ENCODE results near the gene CST7. TPM values are rescaled to one million over a fixed set of nuclear protein-coding genes. Genes with fewer than 3 reads are reported as not detected.

Gene CST7
- total RNA-seq, 2 donors from 2014 or later: 5.4 to 10.9 TPM

DNA sequence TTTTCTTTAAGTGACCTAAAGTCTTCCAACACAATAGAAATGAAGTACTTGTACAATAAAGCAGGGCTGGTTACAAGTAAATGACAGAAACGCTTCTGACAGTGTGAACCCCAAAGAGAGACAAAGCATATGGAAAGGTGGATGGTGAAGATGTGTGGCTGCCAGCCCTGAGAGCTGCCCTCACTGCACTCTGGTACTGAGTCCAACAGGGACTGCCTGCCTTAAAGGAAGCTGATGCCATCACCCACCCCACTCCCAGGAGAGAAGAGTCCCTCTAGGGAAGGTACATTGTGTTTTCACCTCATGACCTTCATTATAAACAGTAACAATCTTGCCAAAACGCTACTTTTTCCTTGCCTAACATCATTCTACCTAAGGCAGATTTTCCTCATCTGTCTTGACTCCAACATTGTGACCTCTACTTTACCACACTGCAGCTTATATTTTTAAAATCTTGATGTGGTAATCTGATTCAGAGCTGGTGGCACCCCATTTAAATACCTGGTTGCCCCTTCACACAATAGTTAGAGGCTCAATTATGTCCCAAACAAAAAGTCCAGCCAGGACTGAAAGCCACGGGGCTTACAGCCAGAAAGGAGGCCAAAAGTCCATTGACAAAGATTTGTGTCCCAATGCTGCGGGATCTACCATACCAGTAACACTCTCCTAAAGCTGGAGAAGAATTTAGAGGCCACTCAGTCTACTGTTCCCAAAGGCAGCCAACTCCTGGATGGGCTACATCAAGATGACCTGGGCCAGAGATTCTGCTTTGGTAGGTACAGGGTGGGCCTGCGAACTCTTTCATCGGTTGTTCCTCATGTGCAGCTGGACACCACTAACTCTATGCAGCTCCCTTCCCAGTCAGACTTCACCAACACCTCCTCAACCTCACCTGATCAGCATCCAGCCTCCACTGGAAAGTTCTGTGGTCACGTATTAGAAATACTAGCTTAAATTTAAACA is 39.1 kb downstream of the CST7 start:
- Histone ChIP-seq H3K36me3 (no peaks in the 10 kb centered on the region), H3K27me3 (replicated peaks; ENCODE audit: insufficient read depth) (no peaks in the 10 kb centered on the region), H3K27ac (no peak overlapping the region), H3K4me1 (ENCODE audit: control insufficient read depth in 1 of 2, low read depth in 2 of 2) (peaks cover 8 to 16% of the 10 kb centered on the region in 2 donors), H3K4me3 (no peak overlapping the region), H3K9me3 (no peaks in the 10 kb centered on the region)
- no peak for DNase-seq (ENCODE audit: low spot score)
- ATAC-seq (ENCODE audit: insufficient number of reproducible peaks, low FRiP score, low read depth): no peak
- TF ChIP-seq, protein P1, sequence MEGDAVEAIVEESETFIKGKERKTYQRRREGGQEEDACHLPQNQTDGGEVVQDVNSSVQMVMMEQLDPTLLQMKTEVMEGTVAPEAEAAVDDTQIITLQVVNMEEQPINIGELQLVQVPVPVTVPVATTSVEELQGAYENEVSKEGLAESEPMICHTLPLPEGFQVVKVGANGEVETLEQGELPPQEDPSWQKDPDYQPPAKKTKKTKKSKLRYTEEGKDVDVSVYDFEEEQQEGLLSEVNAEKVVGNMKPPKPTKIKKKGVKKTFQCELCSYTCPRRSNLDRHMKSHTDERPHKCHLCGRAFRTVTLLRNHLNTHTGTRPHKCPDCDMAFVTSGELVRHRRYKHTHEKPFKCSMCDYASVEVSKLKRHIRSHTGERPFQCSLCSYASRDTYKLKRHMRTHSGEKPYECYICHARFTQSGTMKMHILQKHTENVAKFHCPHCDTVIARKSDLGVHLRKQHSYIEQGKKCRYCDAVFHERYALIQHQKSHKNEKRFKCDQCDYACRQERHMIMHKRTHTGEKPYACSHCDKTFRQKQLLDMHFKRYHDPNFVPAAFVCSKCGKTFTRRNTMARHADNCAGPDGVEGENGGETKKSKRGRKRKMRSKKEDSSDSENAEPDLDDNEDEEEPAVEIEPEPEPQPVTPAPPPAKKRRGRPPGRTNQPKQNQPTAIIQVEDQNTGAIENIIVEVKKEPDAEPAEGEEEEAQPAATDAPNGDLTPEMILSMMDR (IDR thresholded peaks at IDR 0.05): no peak

DNA sequence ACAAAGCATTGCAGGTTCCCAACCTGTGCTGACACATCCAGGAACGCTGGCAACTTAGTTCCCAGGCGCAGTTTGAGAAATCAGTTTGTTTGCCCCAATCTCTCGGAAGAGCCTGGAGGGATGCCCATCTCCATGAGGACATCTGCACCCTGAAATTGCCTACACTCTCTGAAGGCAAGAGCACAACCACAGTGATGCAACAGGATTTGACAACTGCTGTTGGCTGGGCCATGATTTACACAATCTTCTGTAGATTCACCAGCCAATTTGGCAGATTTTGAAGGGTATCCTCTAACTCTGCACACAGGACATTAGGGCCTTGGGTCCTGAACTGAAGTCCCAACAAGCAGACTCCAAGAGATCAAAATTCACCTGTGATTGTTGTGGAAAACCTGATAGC is 40.1 kb downstream of the CST7 start:
- peaks cover 11 to 24% of the 10 kb centered on the region in 2 donors for H3K4me1 ChIP-seq (ENCODE audit: control insufficient read depth in 1 of 2, low read depth in 2 of 2)
- H3K36me3 ChIP-seq: no peaks in the 10 kb centered on the region
- TF ChIP-seq, protein P1 (IDR thresholded peaks at IDR 0.05): no peak
- ATAC-seq (ENCODE audit: insufficient number of reproducible peaks, low FRiP score, low read depth) (no peak), DNase-seq (ENCODE audit: low spot score) (no peak)
- H3K27me3 ChIP-seq (replicated peaks; ENCODE audit: insufficient read depth): no peaks in the 10 kb centered on the region
- H3K4me3 ChIP-seq: no peak overlapping the region
- H3K27ac ChIP-seq: no peak overlapping the region
- H3K9me3 ChIP-seq: no peaks in the 10 kb centered on the region

DNA sequence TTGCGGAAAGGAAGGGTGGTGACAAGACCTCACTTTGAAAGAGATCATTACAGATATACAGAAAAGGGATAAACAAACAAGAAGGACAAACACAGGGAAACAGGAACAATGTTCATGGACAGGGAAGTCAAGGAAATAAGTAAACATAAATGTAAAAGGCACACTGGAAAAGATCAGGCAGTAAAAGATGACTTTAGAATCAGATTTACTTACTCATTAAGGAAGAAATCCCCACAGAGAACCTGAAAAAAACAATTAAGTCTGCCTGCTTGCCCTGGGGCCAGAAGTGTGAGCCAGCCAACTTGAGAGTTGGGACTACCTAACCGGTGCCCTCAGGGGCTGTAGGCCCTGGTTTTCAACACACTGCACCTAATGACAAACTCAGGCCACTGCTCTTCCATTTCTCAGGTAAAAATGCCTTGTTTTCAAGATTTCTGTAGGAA is 41.8 kb downstream of the CST7 start:
- no peak for ATAC-seq (ENCODE audit: insufficient number of reproducible peaks, low FRiP score, low read depth)
- H3K4me1 ChIP-seq (ENCODE audit: control insufficient read depth in 1 of 2, low read depth in 2 of 2): peaks cover 12 to 35% of the 10 kb centered on the region in 2 donors
- no peak overlapping the region for H3K27ac ChIP-seq
- H3K27me3 ChIP-seq (replicated peaks; ENCODE audit: insufficient read depth): no peaks in the 10 kb centered on the region
- H3K4me3 ChIP-seq: peak overlapping the region; percentile 77
- TF ChIP-seq, protein P1 (IDR thresholded peaks at IDR 0.05): no peak
- DNase-seq (ENCODE audit: low spot score): no peak
- no peaks in the 10 kb centered on the region for H3K9me3 ChIP-seq
- no peaks in the 10 kb centered on the region for H3K36me3 ChIP-seq

DNA sequence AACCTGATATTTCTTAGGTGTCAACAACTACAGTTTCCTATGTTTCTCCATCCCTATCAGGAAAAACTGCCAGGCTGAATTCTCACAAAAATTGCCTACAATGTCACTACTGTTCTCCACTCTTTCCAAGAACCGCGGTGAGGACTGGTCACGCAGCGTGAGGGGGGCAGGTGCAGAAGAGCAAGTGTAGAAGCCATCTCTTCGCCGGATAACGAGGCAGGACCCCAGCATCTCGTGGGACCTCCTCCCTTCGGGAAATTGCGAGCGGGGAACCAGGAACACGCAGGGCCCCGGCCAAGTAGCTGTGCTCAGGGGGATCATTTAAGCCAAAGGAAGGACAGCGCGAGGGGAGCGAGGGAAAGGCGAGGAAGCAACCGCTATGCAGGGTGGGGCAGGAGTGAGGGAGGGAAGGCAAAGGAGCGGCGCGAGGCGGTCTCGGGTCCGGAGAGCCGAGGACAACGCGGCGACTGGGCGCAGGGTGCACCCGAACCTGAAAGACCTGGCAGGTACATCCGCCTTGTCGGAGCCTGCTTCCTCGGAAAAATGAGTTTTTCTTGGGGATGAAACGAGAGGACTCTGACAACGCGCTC is 42.9 kb downstream of the CST7 start:
- DNase-seq (ENCODE audit: low spot score): no peak
- TF ChIP-seq, protein P1 (IDR thresholded peaks at IDR 0.05): no peak
- Histone ChIP-seq H3K27me3 (replicated peaks; ENCODE audit: insufficient read depth) (no peaks in the 10 kb centered on the region), H3K9me3 (no peaks in the 10 kb centered on the region), H3K36me3 (no peaks in the 10 kb centered on the region), H3K4me3 (peak overlapping the region; percentile 77), H3K27ac (peak overlapping the region; percentile 96 to 97), H3K4me1 (ENCODE audit: control insufficient read depth in 1 of 2, low read depth in 2 of 2) (peaks cover 12 to 35% of the 10 kb centered on the region in 2 donors)
- no peak for ATAC-seq (ENCODE audit: insufficient number of reproducible peaks, low FRiP score, low read depth)
